Prostate gland (tissue), 2 donors: ENCODE data around the gene R3HDM2.

Source experiments
- POLR2A ChIP-seq: fragments of 450-650 bp; IDR thresholded peaks from one replicate; pipeline ENCODE4 v1.6.1; 2016; ENCODE audit warnings: antibody characterized with exemption, mild to moderate bottlenecking
- POLR2AphosphoS5 ChIP-seq: sonication (generic); formaldehyde crosslinking; IDR thresholded peaks from one replicate; pipeline ENCODE4 v1.6.1; 2017; ENCODE audit warnings: antibody characterized with exemption
- TF ChIP-seq, protein P1 (sequence below), 4 experiments: fragments of 200-600 bp in 2 of 4; fragments of 450-650 bp in 2 of 4; sonication (generic) in 2 of 4; IDR thresholded peaks; 1 replicate in 3 of 4; 2 replicates in 1 of 4; pipeline ENCODE4 v1.5.1; 2016 to 2019; ENCODE audit warnings: antibody characterized with exemption in 4 of 4, mild to moderate bottlenecking in 2 of 4, moderate library complexity in 2 of 4

- TF ChIP-seq, protein P1, sequence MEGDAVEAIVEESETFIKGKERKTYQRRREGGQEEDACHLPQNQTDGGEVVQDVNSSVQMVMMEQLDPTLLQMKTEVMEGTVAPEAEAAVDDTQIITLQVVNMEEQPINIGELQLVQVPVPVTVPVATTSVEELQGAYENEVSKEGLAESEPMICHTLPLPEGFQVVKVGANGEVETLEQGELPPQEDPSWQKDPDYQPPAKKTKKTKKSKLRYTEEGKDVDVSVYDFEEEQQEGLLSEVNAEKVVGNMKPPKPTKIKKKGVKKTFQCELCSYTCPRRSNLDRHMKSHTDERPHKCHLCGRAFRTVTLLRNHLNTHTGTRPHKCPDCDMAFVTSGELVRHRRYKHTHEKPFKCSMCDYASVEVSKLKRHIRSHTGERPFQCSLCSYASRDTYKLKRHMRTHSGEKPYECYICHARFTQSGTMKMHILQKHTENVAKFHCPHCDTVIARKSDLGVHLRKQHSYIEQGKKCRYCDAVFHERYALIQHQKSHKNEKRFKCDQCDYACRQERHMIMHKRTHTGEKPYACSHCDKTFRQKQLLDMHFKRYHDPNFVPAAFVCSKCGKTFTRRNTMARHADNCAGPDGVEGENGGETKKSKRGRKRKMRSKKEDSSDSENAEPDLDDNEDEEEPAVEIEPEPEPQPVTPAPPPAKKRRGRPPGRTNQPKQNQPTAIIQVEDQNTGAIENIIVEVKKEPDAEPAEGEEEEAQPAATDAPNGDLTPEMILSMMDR (IDR thresholded peaks at IDR 0.05): no peak
- TF ChIP-seq POLR2AphosphoS5 (no peak), POLR2A (no peak)
Measured at GRCh38 chr12:57320639-57321038, 110.2 kb downstream of the R3HDM2 start.
